Posterior vena cava (tissue), 2 donors: ENCODE data around the gene FAM124A. TPM values are rescaled to one million over a fixed set of nuclear protein-coding genes. Genes with fewer than 3 reads are reported as not detected.
A peak's percentile ranks its signal among the peaks of the same experiment; 100 is the strongest.

Experiments
- DNase-seq: peaks from one replicate; pipeline ENCODE4 v3.0.0-alpha.2; 2020; ENCODE audit warnings: low spot score
- intact Hi-C, 2 donors: fragments of 100-400 bp; cut with DNase I; formaldehyde crosslinking; loops; one replicate each; pipeline versions ENCODE4 v1.14.1 to v1.14.2; 2022 to 2023
- total RNA-seq, 2 donors: library from RNA; stranded (reverse); fragmentation: NEBNext Ultra II Directional; extraction: Animal tissue kit (Norgen Biotek cat#: 25700); gene quantifications; one replicate each; pipeline ENCODE4 v1.2.1, GENCODE V29; 2021
- donor health status: DM: yes; HTN: yes; CAD: no.
- donor health status: DM: yes; HTN: yes; CAD: no.

The FAM124A gene
- total RNA-seq, 2 donors from 2014 or later: 6.2 to 9.8 TPM

- no peak for DNase-seq
These were observed 13.7 kb downstream of the FAM124A start for GRCh38 chr13:51235756-51236490.

GRCh38 chr13:51236491-51236792 lies 14.2 kb downstream of the FAM124A start:
- intact Hi-C loops: no loop called here
- DNase-seq: no peak

More at GRCh38 chr13:51235756-51236490, 13.7 kb downstream of the FAM124A start:
- intact Hi-C loops: no loop called here

- no peak for DNase-seq
- intact Hi-C loops: no loop called here
These were observed 15.2 kb downstream of the FAM124A start for GRCh38 chr13:51237386-51237785.

- no peak for DNase-seq
- intact Hi-C loops: no loop called here
These were observed 15.7 kb downstream of the FAM124A start for GRCh38 chr13:51237887-51238286.

GRCh38 chr13:51240178-51240577 lies 18.0 kb downstream of the FAM124A start:
- intact Hi-C loops: loop anchor here in 1 of 2 donors (10.0 kb wide), 1 partner anchor 1305 kb away; the partner anchor contains the start of gene SPRYD7

GRCh38 chr13:51240958-51241357 lies 18.8 kb downstream of the FAM124A start:
- DNase-seq: no peak
- intact Hi-C loops: loop anchor here in 1 of 2 donors (10.0 kb wide), 1 partner anchor 1306 kb away; the partner anchor contains the start of gene SPRYD7

More at GRCh38 chr13:51240178-51240577, 18.0 kb downstream of the FAM124A start:
- DNase-seq: no peak

- intact Hi-C loops: loop anchor here in 1 of 2 donors (10.0 kb wide), 1 partner anchor 1307 kb away; the partner anchor contains the start of gene SPRYD7
- DNase-seq: no peak
These were observed 19.5 kb downstream of the FAM124A start for GRCh38 chr13:51241720-51242119.

GRCh38 chr13:51243227-51243626 lies 21.0 kb downstream of the FAM124A start:
- intact Hi-C loops: loop anchor here in 1 of 2 donors (10.0 kb wide), 1 partner anchor 1308 kb away; the partner anchor contains the start of gene SPRYD7
- DNase-seq: no peak

- DNase-seq: no peak
- intact Hi-C loops: loop anchor here in 1 of 2 donors (10.0 kb wide), 1 partner anchor 1309 kb away; the partner anchor contains the start of gene SPRYD7
These were observed 21.6 kb downstream of the FAM124A start for GRCh38 chr13:51243832-51244231.

GRCh38 chr13:51244637-51245405 lies 22.6 kb downstream of the FAM124A start:
- intact Hi-C loops: loop anchor here in 1 of 2 donors (10.0 kb wide), 1 partner anchor 1310 kb away; the partner anchor contains the start of gene SPRYD7

GRCh38 chr13:51245583-51245982 lies 23.4 kb downstream of the FAM124A start:
- intact Hi-C loops: loop anchor here in 1 of 2 donors (10.0 kb wide), 1 partner anchor 1311 kb away; the partner anchor contains the start of gene SPRYD7
- no peak for DNase-seq

More at GRCh38 chr13:51244637-51245405, 22.6 kb downstream of the FAM124A start:
- no peak for DNase-seq

GRCh38 chr13:51246025-51246417 lies 23.8 kb downstream of the FAM124A start:
- intact Hi-C loops: loop anchor here in 1 of 2 donors (10.0 kb wide), 1 partner anchor 1311 kb away; the partner anchor contains the start of gene SPRYD7
- no peak for DNase-seq

GRCh38 chr13:51246418-51247277 lies 24.4 kb downstream of the FAM124A start:
- peak; percentile 60 for DNase-seq
- intact Hi-C loops: loop anchor here in 1 of 2 donors (10.0 kb wide), 1 partner anchor 1312 kb away; the partner anchor contains the start of gene SPRYD7

- no peak for DNase-seq
- intact Hi-C loops: loop anchor here in 1 of 2 donors (10.0 kb wide), 1 partner anchor 1314 kb away; the partner anchor contains the start of gene SPRYD7
These were observed 27.1 kb downstream of the FAM124A start for GRCh38 chr13:51249255-51249654.

GRCh38 chr13:51249770-51250741 lies 27.9 kb downstream of the FAM124A start:
- DNase-seq: no peak
- intact Hi-C loops: loop anchor here in 1 of 2 donors (10.0 kb wide), 1 partner anchor 1315 kb away; the partner anchor contains the start of gene SPRYD7

GRCh38 chr13:51251480-51251879 lies 29.3 kb downstream of the FAM124A start:
- intact Hi-C loops: no loop called here
- DNase-seq: no peak

GRCh38 chr13:51252954-51253532 lies 30.8 kb downstream of the FAM124A start:
- intact Hi-C loops: no loop called here
- DNase-seq: no peak
